HUDEP-2 (cell line): ENCODE data around the gene LAMC2.
"Not testable (repeated sequence)": the region's sequence is repeated elsewhere in the genome, so short reads cannot be mapped to it uniquely, and the experiment has no call there.

Experiments
- DNase-seq, 76 experiments: peaks; one replicate each; lab custom pipeline; 2025; ENCODE audit not compliant: unreplicated experiment in 76 of 76; lab: John Stamatoyannopoulos, UW

The LAMC2 gene

GRCh38 chr1:183185941-183186490 is at the start of gene LAMC2:
TSS of gene LAMC2 (plus strand) at chr1:183186264. CDS start at chr1:183186353, 89 bp downstream.
- DNase-seq, result no peak

- no peak for DNase-seq
Measured at GRCh38 chr1:183137782-183138181, 48.3 kb upstream of the LAMC2 start.

- DNase-seq, result no peak
Measured at GRCh38 chr1:183138301-183138700, 47.8 kb upstream of the LAMC2 start.

GRCh38 chr1:183139281-183139942 is 46.7 kb upstream of the LAMC2 start:
- DNase-seq, result no peak

GRCh38 chr1:183140633-183141032 is 45.4 kb upstream of the LAMC2 start:
- DNase-seq, result no peak

GRCh38 chr1:183142171-183142570 is 43.9 kb upstream of the LAMC2 start:
- DNase-seq, result no peak

GRCh38 chr1:183143576-183144315 is 42.3 kb upstream of the LAMC2 start:
- no peak for DNase-seq

- DNase-seq, result no peak
Measured at GRCh38 chr1:183144752-183145151, 41.3 kb upstream of the LAMC2 start.

GRCh38 chr1:183147735-183148134 is 38.3 kb upstream of the LAMC2 start:
- no peak for DNase-seq

- no peak for DNase-seq
Measured at GRCh38 chr1:183148599-183148998, 37.5 kb upstream of the LAMC2 start.

- no peak for DNase-seq
Measured at GRCh38 chr1:183149273-183149672, 36.8 kb upstream of the LAMC2 start.

- DNase-seq, result not testable (repeated sequence)
Measured at GRCh38 chr1:183150032-183150431, 36.0 kb upstream of the LAMC2 start.

GRCh38 chr1:183150445-183150844 is 35.6 kb upstream of the LAMC2 start:
- no peak for DNase-seq

GRCh38 chr1:183152180-183152579 is 33.9 kb upstream of the LAMC2 start:
- DNase-seq, result no peak

GRCh38 chr1:183155939-183156338 is 30.1 kb upstream of the LAMC2 start:
- DNase-seq, result no peak

- DNase-seq, result no peak
Measured at GRCh38 chr1:183159960-183160359, 26.1 kb upstream of the LAMC2 start.

GRCh38 chr1:183161391-183161790 is 24.7 kb upstream of the LAMC2 start:
- no peak for DNase-seq

GRCh38 chr1:183163316-183163715 is 22.7 kb upstream of the LAMC2 start:
- DNase-seq, result no peak

- no peak for DNase-seq
Measured at GRCh38 chr1:183164340-183164739, 21.7 kb upstream of the LAMC2 start.

- no peak for DNase-seq
Measured at GRCh38 chr1:183164963-183165362, 21.1 kb upstream of the LAMC2 start.

- DNase-seq, result no peak
Measured at GRCh38 chr1:183165456-183165855, 20.6 kb upstream of the LAMC2 start.

GRCh38 chr1:183166454-183166853 is 19.6 kb upstream of the LAMC2 start:
- no peak for DNase-seq
